B cell (primary cell): ENCODE measurements around the gene BST1. TPM values are rescaled to one million over a fixed set of nuclear protein-coding genes. Genes with fewer than 3 reads are reported as not detected.

ENCODE experiments used
- ATAC-seq: fragments of 200-7000 bp; cut with Tn5 transposase; one replicate; pipeline ENCODE4 v1.10.0; 2021; ENCODE audit warnings: low read depth, mild to moderate bottlenecking, moderate number of reproducible peaks, moderate library complexity
- CTCF ChIA-PET: fragments of 350-600 bp; sonication (Branson Sonifier 250); formaldehyde crosslinking; loops from one replicate; lab custom pipeline; 2021; ENCODE audit warnings: antibody characterized with exemption, inconsistent platforms; lab: Charles Lee
- POLR2A ChIA-PET: fragments of 350-600 bp; sonication (Branson Sonifier 250); formaldehyde crosslinking; loops from one replicate; lab custom pipeline; 2021; ENCODE audit warnings: antibody characterized with exemption; lab: Charles Lee
- DNase-seq: peaks from one replicate; pipeline ENCODE4 v3.0.0; 2013
- H2AFZ ChIP-seq: 2 replicates; pipeline ENCODE4 v1.6.1; 2012; ENCODE audit warnings: mild to moderate bottlenecking, low read depth, low read length; ENCODE audit not compliant: insufficient read depth, poor library complexity, severe bottlenecking
- H3K27ac ChIP-seq, 2 donors: 1 replicate in 1 of 2; 2 replicates in 1 of 2; pipeline ENCODE4 v1.5.1; 2012 to 2013; ENCODE audit warnings: low read length in 2 of 2, mild to moderate bottlenecking in 2 of 2, moderate library complexity in 1 of 2
- H3K27me3 ChIP-seq, 4 experiments: fragments of 200-600 bp in 1 of 4; sonication (generic) in 1 of 4; replicated peaks in 1 of 4; 1 replicate in 2 of 4; 2 replicates in 2 of 4; pipeline versions ENCODE4 v1.6.1 to v1.7.0; 2013 to 2016; ENCODE audit warnings: low read length in 3 of 4, mild to moderate bottlenecking in 2 of 4, mixed read lengths in 1 of 4, moderate library complexity in 1 of 4; ENCODE audit not compliant: insufficient read depth in 4 of 4, control insufficient read depth in 3 of 4; ENCODE audit errors: control extremely low read depth in 1 of 4
- H3K36me3 ChIP-seq, 2 experiments: replicated peaks in 1 of 2; 1 replicate in 1 of 2; 2 replicates in 1 of 2; pipeline versions ENCODE4 v1.6.1 to v1.7.1; 2013; ENCODE audit warnings: low read length in 1 of 2; ENCODE audit not compliant: insufficient read depth in 2 of 2, control insufficient read depth in 1 of 2; ENCODE audit errors: control extremely low read depth in 1 of 2, extremely low read depth in 1 of 2
- H3K4me1 ChIP-seq, 2 donors: fragments of 200-600 bp in 1 of 2; sonication (generic) in 1 of 2; 1 replicate in 1 of 2; 2 replicates in 1 of 2; pipeline versions ENCODE4 v1.5.1 to v1.6.1; 2013 to 2017; ENCODE audit warnings: low read length in 2 of 2; ENCODE audit not compliant: control insufficient read depth in 2 of 2, insufficient read depth in 2 of 2
- H3K4me2 ChIP-seq: replicated peaks from 2 replicates; pipeline ENCODE3; 2012; ENCODE audit warnings: mild to moderate bottlenecking, low read depth, low read length; ENCODE audit not compliant: poor library complexity, severe bottlenecking
- H3K4me3 ChIP-seq, 5 experiments: fragments of 200-600 bp in 1 of 5; sonication (generic) in 1 of 5; 1 replicate in 3 of 5; 2 replicates in 2 of 5; pipeline versions ENCODE4 v1.5.1 to v1.7.0; 2011 to 2016; ENCODE audit warnings: low read length in 4 of 5, mild to moderate bottlenecking in 4 of 5, low read depth in 2 of 5, control low read depth in 1 of 5, moderate library complexity in 1 of 5; ENCODE audit not compliant: insufficient read depth in 1 of 5; ENCODE audit errors: control extremely low read depth in 1 of 5, extremely low read depth in 1 of 5
- H3K79me2 ChIP-seq: fragments of 200-600 bp; sonication (generic); one replicate; pipeline ENCODE4 v1.6.0; 2016; ENCODE audit warnings: low read length; ENCODE audit not compliant: control insufficient read depth, insufficient read depth
- H3K9ac ChIP-seq: fragments of 200-600 bp; sonication (generic); 2 replicates; pipeline ENCODE4 v1.6.1; 2017; ENCODE audit warnings: mild to moderate bottlenecking, low read length, moderate library complexity
- H3K9me3 ChIP-seq, 3 donors: one replicate each; pipeline versions ENCODE4 v1.6.1 to v1.7.1; 2013; ENCODE audit warnings: low read length in 2 of 3; ENCODE audit not compliant: control insufficient read depth in 2 of 3, insufficient read depth in 1 of 3; ENCODE audit errors: control extremely low read depth in 1 of 3
- H4K20me1 ChIP-seq: 2 replicates; pipeline ENCODE4 v1.6.0; 2012; ENCODE audit warnings: mild to moderate bottlenecking, low read length; ENCODE audit not compliant: insufficient read depth, control insufficient read depth, poor library complexity, severe bottlenecking
- H3K27ac Mint-ChIP-seq: one replicate; pipeline ENCODE4 v1.8.0; 2021; ENCODE audit warnings: mixed read lengths
- H3K27me3 Mint-ChIP-seq: one replicate; pipeline ENCODE4 v1.8.0; 2021; ENCODE audit warnings: mixed read lengths
- H3K4me1 Mint-ChIP-seq: one replicate; pipeline ENCODE4 v1.8.0; 2021; ENCODE audit warnings: mixed read lengths
- H3K4me3 Mint-ChIP-seq: one replicate; pipeline ENCODE4 v1.8.0; 2021; ENCODE audit warnings: mixed read lengths
- H3K9me3 Mint-ChIP-seq: one replicate; pipeline ENCODE4 v1.8.0; 2022; ENCODE audit warnings: mixed read lengths; ENCODE audit not compliant: insufficient read depth
- CTCF ChIP-seq: fragments of 200-600 bp; IDR thresholded peaks from one replicate; pipeline ENCODE4 v1.8.0; 2022; ENCODE audit warnings: antibody characterized with exemption, mild to moderate bottlenecking
- EZH2 ChIP-seq: IDR thresholded peaks from 2 replicates; pipeline ENCODE4 v1.6.1; 2012; ENCODE audit warnings: borderline replicate concordance, low read depth, mild to moderate bottlenecking, moderate library complexity, low read length; ENCODE audit not compliant: insufficient read depth, poor library complexity, severe bottlenecking
- WGBS: methylation state at CpG from one replicate; pipeline ENCODE4 v1.1.5; 2013; ENCODE audit warnings: missing lambda C conversion rate; ENCODE audit not compliant: insufficient coverage; 5-methylcytosine and 5-hydroxymethylcytosine counted together
- intact Hi-C: fragments of 100-400 bp; cut with micrococcal nuclease; formaldehyde crosslinking; loops from one replicate; pipeline ENCODE4 v1.10.0; 2022
- polyA plus RNA-seq: library from polyadenylated mRNA; depleted of rRNA; stranded (reverse); fragments of >200 nt; gene quantifications from 2 replicates; pipeline ENCODE4 v1.2.3, GENCODE V29; 2012
- total RNA-seq, 2 donors: library from RNA; stranded (reverse); fragments of 120-200 nt in 1 of 2; gene quantifications; 1 replicate in 1 of 2; 2 replicates in 1 of 2; pipeline versions ENCODE4 v1.2.3 to v1.2.4, GENCODE V29; 2013 to 2022

BST1 gene
- total and polyA plus RNA-seq, 2 donors (not counting 1 experiment from before 2014, with no cell fraction given) = 0.32 to 1.00 TPM

- ChIA-PET CTCF (interaction anchor here (0.8 kb wide), 1 partner anchor 30 kb away, joined by 3 read pairs; no protein-coding TSS in a partner anchor), POLR2A (no interaction called here)
- peaks cover 43 to 45% of the 10 kb centered on the region in 2 donors for H3K4me1 ChIP-seq
- peaks cover 22% of the 10 kb centered on the region for H3K79me2 ChIP-seq
- H3K9ac ChIP-seq = peak overlapping the region; percentile 73
- no peaks in the 10 kb centered on the region for H3K36me3 ChIP-seq
- Mint-ChIP-seq H3K9me3 (no peaks in the 10 kb centered on the region), H3K27ac (peak overlapping the region; percentile 2), H3K4me3 (peak overlapping the region; percentile 88), H3K27me3 (peaks cover 5% of the 10 kb centered on the region), H3K4me1 (peaks cover 48% of the 10 kb centered on the region)
- 9% methylated on average over 4 of the region's 7 CpGs for WGBS
- H2AFZ ChIP-seq = peak overlapping the region; percentile 79
- peak overlapping the region; percentile 82 for H3K4me2 ChIP-seq
- H4K20me1 ChIP-seq = no peaks in the 10 kb centered on the region
- TF ChIP-seq CTCF = no peak
- TF ChIP-seq EZH2 = no peak
- no peak overlapping the region for H3K27ac ChIP-seq
- H3K27me3 ChIP-seq = no peaks in the 10 kb centered on the region
- H3K9me3 ChIP-seq = no peaks in the 10 kb centered on the region
- intact Hi-C loops = loop anchor here (10.0 kb wide), 1 partner anchor 123 kb away; the partner anchor contains the start of gene FBXL5
- no peak for DNase-seq
- no peak for ATAC-seq
- H3K4me3 ChIP-seq = peak overlapping the region; percentile 55 to 74 (median 70)
Observed at GRCh38 chr4:15777697-15778288, 74.9 kb downstream of the BST1 start.
